NOMO-1 (cell line): ENCODE measurements around the gene VIPR2.
"Not testable (repeated sequence)": the region's sequence is repeated elsewhere in the genome, so short reads cannot be mapped to it uniquely, and the experiment has no call there.

Source experiments
- DNase-seq, 2 experiments: peaks; one replicate each; lab custom pipeline; 2025; ENCODE audit not compliant: unreplicated experiment in 2 of 2; lab: John Stamatoyannopoulos, UW

VIPR2 gene

DNA sequence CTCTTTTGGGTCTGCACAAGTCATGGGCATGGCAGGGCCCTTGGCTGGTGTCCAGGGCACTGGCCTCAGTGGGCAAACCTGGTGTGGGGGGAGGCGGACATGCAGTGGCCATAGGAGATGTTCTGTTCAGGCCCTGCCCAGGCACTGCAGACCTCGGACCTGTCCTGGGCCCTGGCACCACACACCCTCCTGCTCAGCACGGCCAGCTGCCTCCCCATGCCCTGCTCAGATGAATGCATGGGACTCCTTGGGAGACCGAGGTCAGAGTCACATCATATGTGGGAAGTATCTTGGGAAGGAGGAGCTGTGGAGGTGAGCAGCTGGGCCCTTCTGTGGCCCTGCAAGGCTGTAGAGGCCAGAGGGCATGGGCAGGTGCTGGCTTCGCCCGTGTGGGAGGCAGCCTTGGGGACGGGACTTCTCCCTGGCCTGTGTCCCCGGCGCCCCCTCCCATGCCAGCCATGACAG is 130.8 kb downstream of the VIPR2 start:
- no peak for DNase-seq

- DNase-seq = no peak
Measured at GRCh38 chr7:159013181-159013690, 131.4 kb downstream of the VIPR2 start.

- no peak for DNase-seq
Measured at GRCh38 chr7:159012353-159013069, 132.2 kb downstream of the VIPR2 start.

DNA sequence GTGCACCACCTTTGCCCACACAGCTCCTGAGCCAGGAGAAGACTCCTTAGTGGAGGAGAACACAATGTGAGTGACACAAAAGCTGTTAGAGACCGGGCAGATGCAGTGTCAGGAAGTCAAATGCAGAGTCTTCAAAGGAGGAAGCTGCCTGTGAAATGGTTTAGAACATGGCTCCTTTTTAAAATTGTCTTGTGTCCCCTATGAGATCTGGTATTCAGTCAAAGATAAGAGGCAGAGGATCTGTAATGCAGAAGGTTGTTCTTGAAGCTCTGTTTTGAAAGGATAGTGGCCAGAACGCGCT is 133.0 kb downstream of the VIPR2 start:
- DNase-seq = no peak

GRCh38 chr7:159010937-159011721 is 133.5 kb downstream of the VIPR2 start:
- no peak for DNase-seq

GRCh38 chr7:159010411-159010810 is 134.3 kb downstream of the VIPR2 start:
- no peak for DNase-seq

DNA sequence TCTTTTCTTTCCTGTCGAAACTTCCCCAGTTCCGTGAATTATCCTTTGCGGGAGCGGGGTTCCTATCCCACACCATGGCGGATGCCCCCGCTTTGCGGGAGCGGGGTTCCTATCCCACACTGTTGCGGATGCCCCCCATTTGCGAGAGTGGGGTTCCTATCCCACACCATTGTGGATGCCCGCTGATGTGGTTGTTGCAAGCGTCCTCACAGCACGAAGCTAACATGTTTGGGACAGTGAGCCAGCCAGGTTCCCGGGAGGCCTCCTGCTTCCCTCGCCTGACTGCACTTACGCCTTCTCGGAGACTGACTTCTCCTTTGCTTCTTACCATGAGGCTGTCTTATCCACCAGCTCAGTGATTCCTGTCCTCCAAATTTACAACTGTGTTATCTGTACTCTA is 134.7 kb downstream of the VIPR2 start:
- DNase-seq = no peak

- no peak for DNase-seq
Measured at GRCh38 chr7:159008417-159008816, 136.2 kb downstream of the VIPR2 start.

DNA sequence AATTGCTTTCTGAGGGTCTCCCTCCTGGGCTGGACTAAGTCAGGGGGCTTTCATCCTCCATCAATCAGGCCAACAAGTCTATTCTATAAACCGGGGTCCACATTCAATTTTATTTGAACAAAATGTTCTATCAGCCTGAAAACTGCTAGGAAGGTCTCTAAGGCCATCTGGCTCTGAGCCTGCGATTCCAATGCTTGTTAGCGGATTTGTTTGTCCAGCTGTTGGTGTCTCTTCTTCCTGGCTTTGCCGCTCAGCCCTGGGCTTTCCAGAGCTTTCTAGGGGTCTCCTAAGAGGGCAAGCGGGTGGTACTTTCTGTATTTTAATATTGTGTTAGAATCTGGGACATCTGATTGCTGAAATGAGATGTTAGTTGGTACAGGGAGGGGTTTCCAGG is 136.7 kb downstream of the VIPR2 start:
- DNase-seq = no peak

DNA sequence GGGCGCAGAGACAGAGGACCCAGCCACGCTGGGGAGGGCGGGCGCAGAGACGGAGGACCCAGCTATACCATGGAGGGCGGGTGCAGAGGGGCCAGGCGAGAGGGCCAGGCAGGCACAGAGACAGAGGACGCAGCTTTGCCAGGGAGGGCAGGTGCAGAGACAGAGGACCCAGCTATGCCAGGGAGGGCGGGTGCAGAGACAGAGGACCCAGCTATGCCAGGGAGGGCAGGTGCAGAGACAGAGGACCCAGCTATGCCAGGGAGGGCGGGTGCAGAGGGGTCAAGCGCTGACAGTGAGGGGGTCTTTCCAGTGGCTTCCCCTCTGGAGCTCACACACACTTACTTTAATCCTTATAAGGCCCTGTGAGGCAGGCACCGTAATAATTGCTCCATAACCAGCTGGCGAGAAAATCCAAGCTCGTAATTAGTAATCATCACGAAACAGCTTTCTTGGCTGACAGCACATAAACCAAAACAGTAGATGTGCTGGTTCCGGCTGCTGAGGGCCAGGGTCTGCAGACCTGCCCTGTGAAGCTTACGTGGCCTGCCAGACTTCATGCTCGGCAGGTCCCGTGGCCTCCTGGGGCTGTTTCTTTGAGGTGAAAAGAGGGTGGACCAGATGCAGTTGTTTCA is 137.2 kb downstream of the VIPR2 start:
- DNase-seq = no peak

GRCh38 chr7:159006610-159007130 is 138.0 kb downstream of the VIPR2 start:
- no peak for DNase-seq

GRCh38 chr7:159006022-159006609 is 138.6 kb downstream of the VIPR2 start:
- DNase-seq = not testable (repeated sequence)

DNA sequence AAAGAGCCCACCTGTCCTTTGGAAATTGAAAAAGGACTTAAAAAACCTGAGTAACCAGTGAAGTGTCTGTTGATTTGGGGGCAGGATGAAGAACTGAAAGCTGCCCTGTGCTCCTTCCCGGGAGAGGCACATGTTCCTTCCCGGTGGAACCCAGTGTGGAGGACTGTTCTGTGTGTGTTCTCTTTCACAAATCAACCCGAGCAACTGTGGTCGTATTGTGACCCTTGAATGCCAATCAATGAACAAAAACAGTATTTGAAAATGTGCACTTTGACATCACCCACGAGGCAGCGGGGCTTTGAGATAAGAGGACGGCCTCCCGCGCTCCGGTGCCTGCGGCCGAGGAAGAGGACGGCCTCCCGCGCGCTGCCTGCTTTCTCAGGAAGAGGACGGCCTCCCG is 139.0 kb downstream of the VIPR2 start:
- DNase-seq = no peak

- no peak for DNase-seq
Measured at GRCh38 chr7:159004411-159004810, 140.3 kb downstream of the VIPR2 start.

DNA sequence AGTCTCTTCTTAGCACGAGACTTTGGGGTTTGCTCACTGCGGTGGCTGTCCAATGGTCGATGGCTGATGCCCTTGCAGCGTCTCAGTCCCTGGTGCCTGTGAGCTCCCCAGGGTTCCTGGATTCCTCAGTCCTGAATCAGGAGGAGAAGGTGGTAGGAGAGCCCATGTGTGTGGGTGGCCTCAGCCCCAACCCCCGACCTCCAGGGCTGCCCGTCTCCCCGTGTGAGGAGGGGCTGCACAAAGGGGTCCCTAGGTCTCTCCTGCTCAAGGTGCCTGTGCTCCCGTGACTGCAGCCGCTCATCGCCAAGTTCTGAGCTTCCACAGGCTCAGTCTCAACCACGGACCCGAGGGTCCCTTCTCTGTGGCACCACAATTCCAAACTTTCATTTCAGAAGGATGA is 142.9 kb downstream of the VIPR2 start:
- DNase-seq = no peak

GRCh38 chr7:159000859-159001435 is 143.7 kb downstream of the VIPR2 start:
- DNase-seq = no peak

GRCh38 chr7:159000070-159000469 is 144.6 kb downstream of the VIPR2 start:
- no peak for DNase-seq

DNA sequence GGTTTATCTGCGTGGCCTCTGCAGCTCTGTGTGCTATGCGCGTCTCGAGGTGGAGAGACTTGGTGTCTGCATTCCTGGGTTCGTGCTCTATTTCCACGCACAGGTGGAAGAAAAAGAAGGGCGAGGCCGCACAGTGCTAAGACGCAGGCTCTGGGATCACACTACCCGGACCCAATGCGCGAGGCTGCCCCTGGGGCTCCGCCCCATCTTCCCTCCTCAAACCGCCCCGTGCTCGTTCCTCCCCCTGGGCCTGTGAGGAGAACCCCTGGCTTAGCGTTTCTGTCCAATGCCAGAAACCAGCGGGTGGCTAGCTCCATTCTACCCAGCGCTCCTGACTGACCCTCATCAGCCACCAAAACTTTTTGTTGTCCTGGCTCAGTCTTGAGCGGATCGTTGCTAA is 145.2 kb downstream of the VIPR2 start:
- DNase-seq = no peak

DNA sequence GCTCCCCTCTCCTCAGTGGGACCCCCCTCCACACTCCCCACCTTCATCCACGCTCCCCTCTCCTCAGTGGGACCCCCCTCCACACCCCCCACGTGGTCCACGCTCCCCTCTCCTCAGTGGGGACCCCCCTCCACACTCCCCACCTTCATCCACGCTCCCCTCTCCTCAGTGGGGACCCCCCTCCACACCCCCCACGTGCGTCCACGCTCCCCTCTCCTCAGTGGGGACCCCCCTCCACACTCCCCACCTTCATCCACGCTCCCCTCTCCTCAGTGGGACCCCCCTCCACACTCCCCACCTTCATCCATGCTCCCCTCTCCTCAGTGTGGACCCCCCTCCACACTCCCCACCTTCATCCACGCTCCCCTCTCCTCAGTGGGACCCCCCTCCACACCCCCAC is 146.4 kb downstream of the VIPR2 start:
- DNase-seq = not testable (repeated sequence)

- no peak for DNase-seq
Measured at GRCh38 chr7:158997471-158997870, 147.2 kb downstream of the VIPR2 start.

GRCh38 chr7:158997110-158997453 is 147.6 kb downstream of the VIPR2 start:
- no peak for DNase-seq
